Activated naive CD8-positive, alpha-beta T cell treated with anti-CD3 and anti-CD28 coated beads, Interleukin-2, amount 10 ng/mL, durations not matched to agents 7 days and 5 days (primary cell): ENCODE data around the gene ATP9B. TPM values are rescaled to one million over a fixed set of nuclear protein-coding genes. Genes with fewer than 3 reads are reported as not detected.

Experiments
- ATAC-seq: fragments of 150-1000 bp; cut with Tn5 transposase; one replicate; pipeline ENCODE4 v1.10.0; 2021; ENCODE audit warnings: low read depth, moderate library complexity
- POLR2A ChIA-PET: fragments of 350-600 bp; sonication (Branson Sonifier 250); formaldehyde crosslinking; loops from one replicate; lab custom pipeline; 2021; ENCODE audit warnings: antibody characterized with exemption; lab: Charles Lee
- DNase-seq: peaks from one replicate; pipeline ENCODE4 v3.0.0; 2021
- H3K27ac Mint-ChIP-seq: one replicate; pipeline ENCODE4 v1.8.0; 2022; ENCODE audit warnings: mild to moderate bottlenecking, mixed read lengths
- H3K27me3 Mint-ChIP-seq: one replicate; pipeline ENCODE4 v1.8.0; 2022; ENCODE audit warnings: mild to moderate bottlenecking, moderate library complexity, mixed read lengths
- H3K36me3 Mint-ChIP-seq: one replicate; pipeline ENCODE4 v1.8.0; 2021; ENCODE audit warnings: mild to moderate bottlenecking, mixed read lengths
- H3K4me1 Mint-ChIP-seq: one replicate; pipeline ENCODE4 v1.8.0; 2021; ENCODE audit warnings: mixed read lengths
- H3K4me3 Mint-ChIP-seq: one replicate; pipeline ENCODE4 v1.8.0; 2022; ENCODE audit warnings: mild to moderate bottlenecking, moderate library complexity, mixed read lengths
- H3K9me3 Mint-ChIP-seq: one replicate; pipeline ENCODE4 v1.8.0; 2021; ENCODE audit warnings: mixed read lengths
- total RNA-seq, 2 experiments: library from RNA; stranded (reverse); gene quantifications; one replicate each; pipeline ENCODE4 v1.2.3, GENCODE V29; 2021

Gene ATP9B
- total RNA-seq, 2 experiments from 2014 or later = 34.2 to 39.0 TPM

DNA sequence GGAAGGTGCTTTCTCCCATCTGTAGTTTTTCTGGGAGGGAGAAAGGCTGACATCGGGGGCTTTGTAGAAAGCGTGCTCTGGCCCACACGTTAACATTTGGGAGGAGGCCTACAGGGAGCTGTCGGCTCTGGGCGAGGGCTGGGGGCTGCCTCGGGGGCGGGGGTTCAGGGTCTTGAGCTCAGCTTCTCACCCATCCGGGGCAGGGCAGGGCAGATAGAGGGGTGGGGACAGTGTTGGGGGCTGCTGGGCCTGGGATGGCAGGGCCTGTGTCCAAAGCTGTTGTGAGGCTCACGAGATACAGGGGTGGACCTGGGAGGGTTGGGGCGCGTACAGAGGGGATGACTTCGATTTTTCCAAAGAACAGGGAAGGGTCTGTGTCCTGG lies 353.6 kb downstream of the ATP9B start:
- Mint-ChIP-seq H3K4me3 (no peak overlapping the region), H3K27me3 (no peaks in the 10 kb centered on the region), H3K27ac (no peak overlapping the region), H3K4me1 (peaks cover 9% of the 10 kb centered on the region), H3K36me3 (peaks cover 13% of the 10 kb centered on the region), H3K9me3 (no peaks in the 10 kb centered on the region)
- POLR2A ChIA-PET = no interaction called here
- DNase-seq (no peak), ATAC-seq (no peak)

DNA sequence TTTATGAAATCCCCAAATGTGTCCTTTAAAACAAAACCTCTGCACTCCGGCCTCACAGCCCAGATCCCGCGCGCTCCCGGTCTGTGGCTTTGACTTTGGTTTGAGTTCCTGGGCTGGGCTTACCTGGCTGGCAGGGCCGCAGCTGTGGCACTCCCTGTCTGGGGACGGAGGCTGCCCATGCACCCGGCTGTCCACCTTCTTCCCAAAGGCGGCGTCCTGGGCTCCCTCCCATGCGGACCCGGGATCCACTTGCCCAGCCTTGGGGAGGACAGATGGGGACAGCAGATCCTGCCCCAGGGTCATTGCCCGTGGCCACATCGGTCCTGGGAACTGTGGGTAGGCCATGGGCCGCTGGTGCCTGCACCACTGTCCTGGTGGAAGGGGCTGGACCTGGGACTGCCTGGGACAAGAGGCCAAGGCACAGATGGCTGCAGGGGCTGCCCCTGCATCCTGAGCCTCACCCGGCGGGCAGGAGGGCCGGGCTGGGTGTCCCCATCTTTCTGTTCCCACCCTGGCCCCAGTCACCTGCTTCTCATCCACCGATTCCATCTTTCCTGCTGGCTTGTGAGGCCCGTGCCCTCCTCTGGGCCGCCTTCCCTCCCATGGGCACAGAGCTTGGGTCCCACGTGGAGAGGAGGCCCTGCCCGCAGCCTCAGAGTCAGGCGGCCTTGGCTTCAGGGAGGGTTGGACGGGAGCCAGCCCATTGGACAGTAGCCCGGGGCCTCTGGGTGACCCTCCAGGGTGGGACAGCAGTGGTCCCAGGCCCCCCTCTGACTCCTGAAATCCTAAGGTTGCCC lies 354.2 kb downstream of the ATP9B start:
- no peaks in the 10 kb centered on the region for H3K9me3 Mint-ChIP-seq
- ATAC-seq (no peak), DNase-seq (no peak)
- H3K36me3 Mint-ChIP-seq = peaks cover 13% of the 10 kb centered on the region
- POLR2A ChIA-PET = no interaction called here
- peaks cover 9% of the 10 kb centered on the region for H3K4me1 Mint-ChIP-seq
- no peak overlapping the region for H3K27ac Mint-ChIP-seq
- no peaks in the 10 kb centered on the region for H3K27me3 Mint-ChIP-seq
- H3K4me3 Mint-ChIP-seq = no peak overlapping the region

DNA sequence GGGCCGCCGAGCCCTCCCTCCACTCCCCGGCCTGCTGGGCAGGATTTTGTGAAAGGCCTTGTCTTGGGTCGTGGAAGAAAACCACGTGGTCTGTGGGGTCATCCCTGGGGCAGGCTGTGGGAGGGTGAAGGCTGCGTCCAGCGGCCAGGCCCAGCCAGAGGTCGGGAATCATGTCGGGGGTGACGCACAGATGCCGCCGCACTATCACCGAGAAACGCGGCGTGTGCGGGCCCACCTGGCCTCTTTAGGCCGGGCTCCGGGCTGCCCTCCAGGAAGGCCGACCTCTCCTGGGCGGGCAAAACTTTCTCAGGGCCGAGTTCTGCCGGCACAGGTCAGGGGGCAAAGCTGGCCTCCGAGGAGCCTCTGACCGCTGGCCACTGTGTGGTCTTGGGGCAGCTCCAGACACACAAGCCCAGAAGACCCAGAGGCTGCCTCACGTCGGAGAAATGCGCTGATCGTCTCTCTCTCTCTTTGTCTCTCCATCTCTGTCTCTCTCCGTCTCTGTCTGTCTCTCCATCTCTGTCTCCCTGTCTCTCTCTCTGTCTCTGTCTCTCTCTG lies 354.9 kb downstream of the ATP9B start:
- Mint-ChIP-seq H3K4me1 (peaks cover 9% of the 10 kb centered on the region), H3K36me3 (peaks cover 13% of the 10 kb centered on the region), H3K9me3 (no peaks in the 10 kb centered on the region), H3K27ac (no peak overlapping the region), H3K4me3 (no peak overlapping the region), H3K27me3 (no peaks in the 10 kb centered on the region)
- ATAC-seq (no peak), DNase-seq (no peak)
- POLR2A ChIA-PET = no interaction called here

DNA sequence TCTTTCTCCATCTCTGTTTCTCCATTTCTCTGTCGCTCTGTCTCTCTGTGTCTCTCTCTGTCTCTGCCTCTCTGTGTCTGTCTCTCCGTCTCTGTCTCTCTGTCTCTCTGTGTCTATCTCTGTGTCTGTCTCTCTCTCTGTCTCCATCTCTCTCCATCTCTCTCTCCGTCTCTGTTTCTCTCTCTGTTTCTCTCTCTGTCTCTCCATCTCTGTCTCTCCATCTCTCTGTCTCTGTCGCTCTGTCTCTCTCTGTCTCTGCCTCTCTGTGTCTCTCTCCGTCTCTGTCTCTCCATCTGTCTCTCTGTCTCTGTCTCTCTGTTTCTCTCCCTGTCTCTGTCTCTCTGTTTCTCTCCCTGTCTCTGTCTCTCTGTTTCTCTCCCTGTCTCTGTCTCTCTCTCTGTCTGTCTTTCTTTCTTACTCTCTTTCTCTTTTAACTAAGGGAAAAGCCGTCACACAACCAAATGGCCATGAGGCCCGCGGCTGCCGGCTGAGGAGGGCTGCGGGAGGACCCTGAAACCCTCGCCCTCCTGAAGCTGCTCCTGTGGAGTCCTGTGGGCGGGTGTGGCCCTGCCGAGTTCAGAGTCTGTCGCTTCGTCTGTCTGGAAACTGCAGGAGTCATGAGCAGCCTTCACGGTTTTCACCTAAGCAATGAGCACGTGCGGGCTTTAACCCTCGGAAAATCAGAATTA lies 355.8 kb downstream of the ATP9B start:
- ATAC-seq (no peak), DNase-seq (no peak)
- POLR2A ChIA-PET = no interaction called here
- H3K4me1 Mint-ChIP-seq = peaks cover 4% of the 10 kb centered on the region
- no peak overlapping the region for H3K27ac Mint-ChIP-seq
- no peaks in the 10 kb centered on the region for H3K9me3 Mint-ChIP-seq
- no peak overlapping the region for H3K4me3 Mint-ChIP-seq
- peaks cover 10% of the 10 kb centered on the region for H3K36me3 Mint-ChIP-seq
- no peaks in the 10 kb centered on the region for H3K27me3 Mint-ChIP-seq

DNA sequence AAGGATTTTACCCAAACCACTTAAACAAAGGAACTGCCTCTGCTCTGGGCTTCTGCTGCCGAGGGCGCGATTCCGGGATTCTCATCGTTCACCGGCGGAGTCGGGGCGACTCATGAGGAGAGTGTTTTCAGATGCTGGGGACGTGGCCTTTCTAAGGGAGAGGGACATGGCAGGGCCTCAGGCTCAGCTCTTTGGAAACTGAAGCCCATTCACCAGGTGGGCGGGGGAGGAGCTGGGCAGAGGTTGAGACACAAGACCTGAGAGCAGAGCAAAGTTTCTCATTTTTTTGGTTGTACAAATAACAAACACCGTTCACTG lies 356.3 kb downstream of the ATP9B start:
- Mint-ChIP-seq H3K36me3 (peaks cover 10% of the 10 kb centered on the region), H3K4me1 (peaks cover 4% of the 10 kb centered on the region), H3K27ac (no peak overlapping the region)

DNA sequence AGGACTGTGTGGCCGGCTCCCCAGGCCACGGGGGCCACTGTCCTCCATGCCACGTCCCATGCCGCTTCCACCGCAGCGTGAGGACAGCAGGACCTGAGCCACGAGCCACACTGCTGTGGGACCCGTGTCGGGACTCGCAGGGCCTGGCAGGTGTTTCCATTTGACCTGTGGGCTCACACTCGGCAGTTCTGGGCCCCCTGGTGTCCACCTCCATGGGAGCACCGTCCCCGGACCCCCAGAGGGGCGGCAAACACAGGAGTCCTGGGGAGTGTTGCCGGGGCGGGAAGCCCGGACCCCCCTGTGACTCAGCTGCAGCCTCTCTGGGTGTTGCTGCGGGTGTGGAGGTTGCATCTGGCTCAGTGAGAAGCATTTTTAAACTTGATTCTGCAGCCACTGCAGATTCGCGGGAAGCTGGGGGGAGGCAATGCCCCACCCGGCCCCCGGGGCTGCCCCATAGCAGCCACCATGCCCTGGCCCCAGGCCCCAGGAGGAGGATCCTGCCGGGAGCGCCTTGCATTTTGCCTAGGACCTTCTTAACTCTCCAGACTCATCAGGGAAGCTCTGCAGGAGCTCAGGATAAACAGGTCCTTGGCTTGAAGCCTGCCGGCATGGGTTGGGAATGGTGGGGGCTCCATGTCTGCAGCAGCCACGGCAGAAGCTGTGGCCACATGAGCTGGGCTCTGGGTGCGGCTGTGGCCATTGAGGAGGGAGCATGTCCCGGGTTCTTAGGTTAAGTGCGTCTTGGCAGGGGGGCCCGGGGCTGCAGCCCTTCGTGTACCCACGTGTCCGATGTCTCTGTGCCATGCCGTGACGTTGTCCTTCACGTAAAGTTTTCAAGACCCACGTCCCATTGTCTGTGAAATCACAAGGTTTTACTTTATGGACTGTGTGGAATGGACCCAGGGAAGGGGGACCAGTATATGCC lies 357.4 kb downstream of the ATP9B start:
- Mint-ChIP-seq H3K9me3 (no peaks in the 10 kb centered on the region), H3K4me3 (no peak overlapping the region), H3K27me3 (no peaks in the 10 kb centered on the region), H3K27ac (no peak overlapping the region), H3K4me1 (peaks cover 4% of the 10 kb centered on the region), H3K36me3 (peaks cover 10% of the 10 kb centered on the region)
- DNase-seq (no peak), ATAC-seq (no peak)
- POLR2A ChIA-PET = no interaction called here

More for the DNA sequence above, 356.3 kb downstream of the ATP9B start:
- no peak for ATAC-seq
- POLR2A ChIA-PET = no interaction called here
- no peak for DNase-seq
- no peaks in the 10 kb centered on the region for H3K9me3 Mint-ChIP-seq
- H3K4me3 Mint-ChIP-seq = no peak overlapping the region
- H3K27me3 Mint-ChIP-seq = no peaks in the 10 kb centered on the region

DNA sequence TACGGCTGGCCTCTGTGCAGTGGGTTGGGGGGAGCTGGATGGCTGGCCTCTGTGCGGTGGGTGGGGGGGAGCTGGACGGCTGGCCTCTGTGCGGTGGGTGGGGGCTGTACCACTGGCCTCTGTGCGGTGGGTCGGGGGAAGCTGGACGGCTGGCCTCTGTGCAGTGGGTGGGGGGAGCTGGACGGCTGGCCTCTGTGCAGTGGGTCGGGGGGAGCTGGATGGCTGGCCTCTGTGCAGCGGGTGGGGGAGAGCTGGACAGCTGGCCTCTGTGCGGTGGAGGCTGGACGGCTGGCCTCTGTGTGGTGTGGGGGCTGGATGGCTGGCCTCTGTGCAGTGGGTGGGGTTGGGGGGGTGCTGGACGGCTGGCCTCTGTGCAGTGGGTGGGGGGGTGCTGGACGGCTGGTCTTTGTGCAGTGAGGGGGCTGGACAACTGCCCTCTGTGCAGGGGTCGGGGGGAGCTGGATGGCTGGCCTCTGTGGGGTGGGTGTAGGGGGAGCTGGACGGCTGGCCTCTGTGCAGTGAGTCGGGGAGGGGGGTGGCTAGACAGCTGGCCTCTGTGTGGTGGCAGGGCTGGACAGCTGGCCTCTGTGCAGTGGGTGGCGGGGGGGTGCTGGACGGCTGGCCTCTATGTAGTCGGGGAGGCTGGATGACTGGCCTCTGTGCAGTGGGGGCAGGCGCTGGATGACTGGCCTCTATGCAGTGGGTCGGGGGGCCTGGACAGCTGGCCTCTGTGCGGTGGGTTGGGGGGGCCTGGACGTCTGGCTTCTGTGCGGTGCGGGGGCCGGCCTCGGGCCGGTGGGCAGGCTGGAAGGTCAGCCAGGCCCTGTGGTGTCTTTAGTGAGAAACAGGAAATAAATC lies 358.4 kb downstream of the ATP9B start:
- peaks cover 4% of the 10 kb centered on the region for H3K4me1 Mint-ChIP-seq
- no peak for ATAC-seq

More for the DNA sequence above, 358.4 kb downstream of the ATP9B start:
- Mint-ChIP-seq H3K36me3 (peaks cover 7% of the 10 kb centered on the region), H3K27me3 (no peaks in the 10 kb centered on the region), H3K27ac (no peak overlapping the region), H3K9me3 (no peaks in the 10 kb centered on the region), H3K4me3 (no peak overlapping the region)
- POLR2A ChIA-PET = no interaction called here
- no peak for DNase-seq

Other genes starting within 250 kb of the ATP9B start
- not detected for gene SALL3, start 89.6 kb upstream of the ATP9B start, total RNA-seq